HG02973 (cell line): ENCODE measurements around the gene EMX1.
A peak's percentile ranks its signal among the peaks of the same experiment; 100 is the strongest.

Experiments
- ATAC-seq: cut with Tn5 transposase; IDR thresholded peaks from one replicate; pipeline ENCODE4 v1.9.1; 2021; ENCODE audit warnings: moderate library complexity; ENCODE audit not compliant: unreplicated experiment

Gene EMX1

DNA sequence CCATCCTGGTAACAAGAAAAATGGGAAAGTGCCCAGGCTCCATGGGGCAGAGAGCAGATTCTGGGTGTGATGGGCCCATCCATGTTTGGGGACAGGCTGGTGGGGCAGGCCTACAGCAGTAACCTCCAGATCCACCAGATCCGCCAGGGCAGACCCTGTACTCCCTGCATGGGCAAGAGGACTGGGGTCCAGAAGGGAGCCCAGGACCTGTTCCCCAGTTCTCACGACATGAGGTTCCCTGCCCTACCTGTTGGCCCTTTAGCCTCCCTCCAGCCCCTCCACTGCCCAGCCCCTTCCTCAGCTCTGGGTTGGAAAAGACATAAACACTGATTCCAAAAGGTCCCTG lies 38.7 kb downstream of the EMX1 start:
- no peak for ATAC-seq

DNA sequence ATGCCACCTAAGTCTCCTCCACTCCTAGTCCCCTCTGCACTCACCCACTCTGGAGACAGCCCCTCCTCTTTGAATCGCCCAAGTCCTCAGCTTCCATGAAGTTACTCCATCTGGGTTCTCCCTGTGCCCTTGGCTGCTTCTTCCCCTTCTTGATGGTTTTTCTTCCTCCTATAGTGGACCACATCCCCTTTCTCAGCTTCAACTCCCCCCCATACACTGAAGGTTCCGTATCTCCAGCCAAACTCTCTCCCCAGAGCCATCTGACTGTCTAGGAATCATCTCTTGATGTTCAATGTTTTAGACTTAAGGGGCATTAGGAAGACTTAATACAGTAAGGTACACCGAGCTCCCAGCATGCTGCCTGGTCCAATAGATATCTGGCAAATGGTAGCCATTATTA lies 39.6 kb downstream of the EMX1 start:
- ATAC-seq = no peak

DNA sequence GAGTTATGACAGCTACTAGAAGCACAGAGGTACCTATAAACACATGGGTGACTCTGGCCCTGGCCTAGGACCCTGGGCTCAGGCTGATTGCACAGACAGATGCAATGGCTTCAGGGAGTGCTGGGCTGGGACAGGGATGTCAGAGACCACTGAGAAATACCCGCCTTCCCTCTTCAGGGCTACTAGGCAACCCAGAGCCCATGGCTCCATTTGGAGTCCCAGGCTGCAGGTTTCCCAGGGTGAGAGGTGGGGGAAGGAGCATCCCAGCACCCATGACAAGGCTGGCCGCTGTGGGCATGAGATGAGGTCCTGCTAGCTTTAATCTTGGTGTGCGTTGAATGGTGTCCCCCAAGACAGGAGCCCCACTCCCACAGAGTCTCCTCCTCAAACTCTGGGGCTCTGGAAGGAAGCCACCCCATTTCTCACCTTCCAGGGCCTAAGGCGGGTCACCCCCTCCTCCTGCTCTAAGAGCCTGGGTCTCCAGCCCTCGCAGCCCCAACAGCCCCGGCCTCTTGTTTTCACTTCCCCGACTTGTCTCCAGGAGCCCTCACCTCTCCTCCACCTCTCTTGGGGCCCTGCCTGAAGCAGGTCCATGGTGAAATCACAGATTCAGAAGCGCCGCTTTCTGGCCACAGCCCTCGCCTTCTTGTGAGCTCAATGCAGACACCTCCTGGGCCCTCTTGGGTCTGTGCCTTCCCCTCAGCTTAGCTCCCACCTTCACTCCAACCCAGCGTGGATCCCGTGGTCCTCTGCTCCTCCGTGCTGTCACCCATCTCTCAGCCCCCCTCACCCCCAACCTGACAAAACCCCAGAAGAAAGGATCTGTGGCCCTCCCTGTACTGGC lies 41.4 kb downstream of the EMX1 start:
- ATAC-seq = no peak

DNA sequence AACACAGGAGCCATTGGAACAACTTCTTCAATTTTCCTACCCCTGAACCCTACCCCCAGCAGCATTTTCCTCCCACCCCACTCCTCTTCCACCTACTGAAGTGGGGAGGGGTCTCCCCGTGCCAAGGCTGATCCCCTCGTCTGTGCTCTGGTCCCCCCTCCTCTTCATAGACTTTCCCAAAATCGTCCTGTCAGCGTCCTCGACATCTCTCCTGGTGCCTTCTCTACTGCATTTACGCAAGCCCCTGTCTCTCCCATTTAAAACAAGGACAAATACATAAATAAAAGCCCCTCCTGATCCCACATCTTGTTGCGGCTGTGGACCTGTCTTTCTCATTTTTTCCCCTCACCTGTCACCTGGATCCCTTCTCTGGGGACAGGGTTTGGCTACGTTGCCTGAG lies 42.2 kb downstream of the EMX1 start:
- no peak for ATAC-seq

DNA sequence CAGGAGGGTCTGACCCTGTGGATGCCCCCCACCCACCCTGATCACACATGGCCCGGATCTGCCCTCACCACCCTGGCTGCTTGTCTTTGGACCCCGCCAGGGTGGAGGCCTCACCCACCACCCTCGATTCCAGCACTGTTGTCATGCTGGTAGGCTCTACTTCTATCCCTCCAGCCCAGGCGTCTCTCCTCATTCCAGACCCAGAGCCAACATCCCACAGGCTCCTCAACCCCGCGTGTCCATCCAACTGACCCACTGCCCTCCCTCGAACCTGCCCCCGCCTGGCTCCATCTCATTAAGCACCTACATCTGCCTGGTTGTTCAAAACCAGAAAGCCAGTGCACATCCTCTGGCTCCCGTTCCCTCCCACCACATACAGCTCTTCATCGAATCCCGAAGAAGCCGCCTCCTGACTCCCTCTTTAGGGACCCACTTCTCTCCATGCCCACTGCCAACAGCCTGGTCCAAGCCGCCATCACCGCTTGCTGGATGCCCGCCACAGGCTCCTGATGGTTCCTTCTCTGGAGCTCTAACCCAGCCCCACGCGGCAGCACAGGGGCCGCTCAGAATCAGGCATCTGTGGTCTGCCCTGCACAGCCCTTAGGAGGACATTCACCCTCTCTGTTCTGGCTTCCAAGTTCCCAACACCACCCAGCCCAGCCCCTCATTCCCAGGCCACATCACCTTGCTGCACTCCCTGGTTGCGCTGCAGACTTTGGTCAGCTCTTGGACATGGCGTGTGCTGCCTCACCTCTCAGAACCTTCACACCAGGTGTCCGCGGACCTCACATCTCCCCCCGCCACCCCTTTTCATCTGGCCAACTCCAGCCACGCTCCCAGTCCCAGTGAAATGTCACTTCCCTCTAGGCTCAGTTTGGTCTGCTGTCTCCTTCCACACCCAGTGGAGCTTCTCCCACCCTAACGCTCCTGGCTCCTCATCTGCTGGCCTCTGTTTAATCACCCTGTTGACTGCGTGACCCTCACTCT lies 43.0 kb downstream of the EMX1 start:
- ATAC-seq = no peak

DNA sequence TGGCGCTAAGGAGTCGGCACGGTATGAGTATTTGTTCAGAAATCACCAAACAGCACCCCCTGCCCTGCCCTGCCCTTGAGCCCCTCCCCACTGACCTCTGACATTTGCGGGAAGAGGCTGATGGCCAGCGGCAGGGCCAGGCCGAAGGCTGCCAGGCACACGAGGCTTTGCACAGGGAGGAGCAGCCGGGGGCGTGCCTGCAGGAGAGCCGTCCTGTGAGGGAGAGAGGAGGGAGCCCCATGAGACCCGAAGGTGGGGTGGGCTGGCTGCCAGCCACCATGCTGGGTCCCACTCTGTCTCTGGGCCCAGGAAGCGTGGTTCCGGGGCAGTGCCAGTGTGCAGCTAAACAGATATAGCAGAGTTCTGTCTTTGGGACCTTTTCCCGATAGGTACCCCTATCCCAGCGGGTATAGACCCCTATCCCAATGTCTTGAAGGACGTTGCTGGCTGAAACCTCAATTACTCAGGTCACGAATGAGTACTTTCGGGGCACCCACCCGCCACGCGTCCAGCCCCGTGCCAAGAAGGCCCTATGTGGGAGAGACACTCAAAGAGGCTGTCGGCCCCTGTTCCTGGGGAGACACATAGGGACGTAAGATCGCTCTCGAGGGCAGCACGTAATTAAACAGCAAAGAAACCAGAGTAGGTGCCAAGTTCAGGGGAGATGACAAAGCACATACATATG lies 43.9 kb downstream of the EMX1 start:
- ATAC-seq = no peak

DNA sequence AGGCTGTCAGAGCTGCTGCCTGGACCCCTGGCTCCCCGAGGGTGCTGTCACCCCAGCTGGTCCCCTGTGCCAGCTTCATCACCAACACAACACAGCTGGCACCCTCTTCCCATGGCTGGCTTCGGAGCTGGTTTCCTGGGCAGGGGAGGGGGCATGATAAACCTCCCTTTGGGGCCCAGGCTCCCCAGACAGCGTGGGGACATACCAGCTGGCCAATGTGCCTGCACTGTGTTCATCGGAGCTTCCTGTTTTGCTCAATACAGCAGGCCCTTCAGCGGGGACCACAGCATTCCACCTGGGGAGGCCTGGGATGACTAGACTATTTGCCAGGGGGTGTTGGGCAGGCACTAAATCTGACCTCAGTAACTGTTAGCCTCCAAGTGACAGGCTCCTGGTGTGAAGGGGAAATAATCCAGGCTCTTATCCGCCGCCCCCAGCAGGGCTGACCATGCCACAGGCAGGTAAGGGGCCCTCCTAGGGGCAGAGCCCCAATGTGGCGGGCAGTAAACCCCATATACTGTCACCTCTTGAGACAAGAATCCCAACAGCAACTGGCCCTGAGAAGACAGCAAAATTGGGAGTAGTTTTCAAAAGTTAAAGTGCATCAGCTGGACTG lies 44.6 kb downstream of the EMX1 start:
- ATAC-seq = no peak

DNA sequence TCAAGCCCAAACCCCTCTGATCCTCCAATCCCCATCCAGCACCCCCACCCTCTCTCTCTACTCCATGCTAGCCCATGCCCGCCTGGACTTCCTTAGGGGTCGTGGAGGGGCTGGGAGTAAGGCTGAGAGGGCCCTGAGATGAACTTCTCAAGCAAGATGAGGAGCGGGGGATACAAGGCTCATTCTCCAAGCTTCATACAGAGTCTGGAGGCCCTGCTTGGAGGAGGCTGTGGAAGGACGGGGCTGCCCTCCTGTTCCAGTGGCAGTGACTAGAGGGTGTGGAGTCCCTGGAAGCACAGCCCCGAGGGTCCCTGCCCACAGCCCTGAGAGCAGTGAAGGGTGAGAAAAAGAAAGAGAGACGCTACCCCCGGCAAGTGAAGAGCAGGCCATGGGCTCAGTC lies 45.6 kb downstream of the EMX1 start:
- no peak for ATAC-seq

DNA sequence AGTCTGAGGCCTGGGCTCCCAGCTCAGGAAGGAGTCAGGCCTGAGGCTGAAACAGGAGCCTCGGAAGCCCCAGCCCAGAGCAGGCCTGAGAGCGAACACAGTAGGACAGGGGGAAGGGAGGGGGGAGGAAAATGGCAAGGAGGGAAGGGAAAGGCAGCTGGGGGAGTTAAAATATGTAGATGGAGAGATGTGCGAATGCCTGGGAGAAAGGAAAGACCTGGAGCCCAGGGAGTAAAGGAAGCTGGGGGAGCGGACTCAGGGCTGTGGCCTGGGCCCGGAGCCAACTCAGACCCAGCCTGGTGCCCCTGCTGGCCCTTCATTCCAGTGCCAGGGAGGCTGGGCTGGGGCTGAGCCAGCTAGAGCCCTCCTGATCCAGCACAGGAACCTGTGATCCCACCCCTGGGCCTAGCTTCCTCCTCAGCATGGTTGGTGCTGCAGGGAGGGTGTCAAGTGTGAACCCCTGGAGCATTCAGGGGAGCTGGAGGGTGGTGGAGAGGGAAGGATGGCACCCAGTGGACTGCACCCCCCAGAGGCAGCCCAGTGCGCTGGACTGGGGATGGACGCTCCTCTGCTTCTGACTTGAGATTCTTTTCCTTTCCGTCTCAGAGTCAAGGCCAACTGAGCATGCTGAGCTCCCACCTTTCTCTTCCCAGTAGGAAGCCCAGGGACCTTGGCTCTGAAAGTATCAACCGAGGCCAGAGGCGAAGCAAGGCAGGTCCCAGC lies 46.3 kb downstream of the EMX1 start:
- ATAC-seq = no peak

DNA sequence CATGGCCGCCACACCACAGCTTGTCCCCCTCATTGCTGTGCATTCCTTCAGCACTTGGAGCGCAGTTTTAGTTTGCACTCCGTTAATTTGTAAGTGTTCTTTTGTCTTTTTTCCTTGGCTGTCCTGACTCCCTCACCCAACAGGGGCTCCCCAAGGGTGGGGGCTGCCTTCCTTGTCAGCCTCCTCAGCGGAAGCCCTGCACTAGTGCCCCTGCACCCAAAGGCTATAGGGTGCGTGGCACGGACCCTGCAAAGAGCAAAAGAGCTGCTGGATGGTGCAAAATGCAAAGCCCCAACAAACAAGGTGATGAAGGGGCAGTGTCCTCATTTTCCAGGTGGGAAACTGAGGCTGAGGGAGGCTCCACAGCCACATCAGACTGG lies 46.8 kb downstream of the EMX1 start:
- no peak for ATAC-seq

DNA sequence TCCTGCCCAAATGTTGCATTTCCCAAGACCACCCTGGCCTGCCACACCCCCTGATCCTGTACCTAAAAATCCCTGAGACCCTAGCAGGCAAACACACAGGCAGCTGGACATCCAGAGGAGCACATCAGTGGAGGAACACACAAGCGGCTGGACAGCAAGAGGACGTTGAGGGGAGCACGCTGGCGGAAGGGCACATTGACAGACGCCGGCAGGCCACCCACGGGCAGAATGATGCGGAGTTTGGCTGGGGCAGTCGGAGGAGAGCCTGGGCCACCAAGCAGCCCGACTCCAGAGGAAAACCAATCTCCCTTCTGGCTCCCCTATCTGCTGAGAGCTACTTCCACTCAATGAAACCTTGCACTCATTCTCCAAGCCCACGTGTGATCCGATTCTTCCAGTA lies 47.7 kb downstream of the EMX1 start:
- no peak for ATAC-seq

DNA sequence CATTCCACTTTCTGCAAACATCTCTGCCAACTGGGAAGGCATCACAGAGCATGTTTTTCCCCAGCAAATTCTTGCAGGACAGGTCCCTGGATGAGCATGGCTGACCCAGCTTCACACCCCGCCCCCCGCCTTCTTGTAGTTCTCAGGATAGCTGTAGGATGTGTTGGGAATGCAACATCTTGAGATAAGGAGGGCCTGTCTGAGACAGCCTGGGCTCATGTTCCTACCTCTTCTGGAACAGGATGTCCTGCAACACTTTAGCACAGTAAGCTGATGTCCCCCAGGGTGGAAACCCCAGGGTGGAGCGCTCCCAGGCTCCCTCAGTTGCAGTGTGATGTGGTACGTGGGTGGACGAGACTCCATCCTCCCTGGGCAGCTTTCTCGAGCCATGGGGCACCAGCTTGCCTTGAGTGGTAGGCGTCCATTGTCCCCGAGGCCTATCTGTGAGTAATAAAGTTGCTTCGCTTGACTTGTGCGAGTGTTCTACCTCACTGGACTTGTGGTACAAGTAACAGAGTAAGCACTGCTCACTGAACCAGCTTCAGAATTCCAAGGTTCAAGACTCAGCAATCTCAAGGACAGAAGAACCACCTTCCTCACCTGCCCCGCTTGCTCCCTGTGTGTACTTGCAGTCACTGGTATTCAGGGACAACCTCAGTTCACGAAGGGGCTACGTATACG lies 48.6 kb downstream of the EMX1 start:
- no peak for ATAC-seq

DNA sequence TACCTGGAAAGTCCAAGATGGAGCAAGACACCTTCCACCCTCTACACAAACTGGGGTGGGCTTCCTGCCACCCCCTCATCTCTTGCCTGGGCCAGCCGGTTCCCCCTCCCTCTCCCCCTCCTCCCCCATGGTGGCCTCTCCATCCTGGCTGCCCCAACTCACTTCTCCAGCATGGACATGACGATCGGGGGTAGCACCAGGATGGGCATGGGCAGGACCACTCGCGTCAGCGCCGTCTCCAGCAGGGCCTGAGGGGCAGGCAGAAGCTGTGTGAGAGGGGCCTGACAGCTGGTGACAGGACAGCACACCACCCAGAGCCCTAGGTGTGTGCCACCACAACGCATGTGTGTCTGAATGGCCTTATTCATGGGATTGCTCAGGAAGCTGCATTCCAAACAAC lies 51.0 kb downstream of the EMX1 start:
- ATAC-seq = no peak

DNA sequence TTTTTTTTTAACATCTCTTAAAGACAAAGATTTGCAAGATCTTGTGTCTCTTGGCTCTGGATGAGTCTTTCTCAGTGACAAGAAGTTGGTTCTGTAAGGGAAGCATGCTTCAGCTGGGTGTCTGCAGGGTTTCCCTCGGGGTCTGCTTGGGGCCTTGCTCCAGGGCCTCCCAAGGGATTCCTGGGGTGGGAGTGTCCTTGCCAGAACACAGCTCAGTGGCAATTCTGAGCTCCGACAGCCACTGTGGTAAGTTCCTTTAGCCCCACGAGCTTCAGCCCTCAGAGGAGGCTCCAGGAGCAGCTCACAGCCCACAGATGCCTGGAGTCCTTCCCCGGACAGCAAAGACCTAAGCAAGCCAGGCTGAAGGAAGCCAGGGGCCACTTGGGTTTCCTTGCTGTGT lies 52.4 kb downstream of the EMX1 start:
- ATAC-seq = no peak

DNA sequence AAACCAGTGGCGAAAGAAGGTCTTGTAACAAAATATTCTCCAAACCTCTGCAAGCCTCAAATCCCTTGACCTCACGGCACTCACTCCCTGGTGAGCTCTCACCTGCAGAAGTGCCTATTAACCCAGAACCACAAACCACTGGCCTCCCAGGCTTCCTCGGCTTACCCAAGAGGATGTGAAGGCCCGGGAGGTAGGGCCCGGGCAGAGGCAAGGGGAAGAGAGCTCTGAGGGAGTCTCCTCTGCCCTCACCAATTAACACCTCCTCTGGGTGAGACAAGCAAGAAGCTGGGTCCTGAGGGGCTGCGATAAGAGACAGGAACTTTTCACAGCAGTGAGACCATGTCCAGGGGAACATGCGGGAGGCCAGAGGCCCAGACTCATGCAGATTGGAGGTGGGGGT lies 53.7 kb downstream of the EMX1 start:
- no peak for ATAC-seq

DNA sequence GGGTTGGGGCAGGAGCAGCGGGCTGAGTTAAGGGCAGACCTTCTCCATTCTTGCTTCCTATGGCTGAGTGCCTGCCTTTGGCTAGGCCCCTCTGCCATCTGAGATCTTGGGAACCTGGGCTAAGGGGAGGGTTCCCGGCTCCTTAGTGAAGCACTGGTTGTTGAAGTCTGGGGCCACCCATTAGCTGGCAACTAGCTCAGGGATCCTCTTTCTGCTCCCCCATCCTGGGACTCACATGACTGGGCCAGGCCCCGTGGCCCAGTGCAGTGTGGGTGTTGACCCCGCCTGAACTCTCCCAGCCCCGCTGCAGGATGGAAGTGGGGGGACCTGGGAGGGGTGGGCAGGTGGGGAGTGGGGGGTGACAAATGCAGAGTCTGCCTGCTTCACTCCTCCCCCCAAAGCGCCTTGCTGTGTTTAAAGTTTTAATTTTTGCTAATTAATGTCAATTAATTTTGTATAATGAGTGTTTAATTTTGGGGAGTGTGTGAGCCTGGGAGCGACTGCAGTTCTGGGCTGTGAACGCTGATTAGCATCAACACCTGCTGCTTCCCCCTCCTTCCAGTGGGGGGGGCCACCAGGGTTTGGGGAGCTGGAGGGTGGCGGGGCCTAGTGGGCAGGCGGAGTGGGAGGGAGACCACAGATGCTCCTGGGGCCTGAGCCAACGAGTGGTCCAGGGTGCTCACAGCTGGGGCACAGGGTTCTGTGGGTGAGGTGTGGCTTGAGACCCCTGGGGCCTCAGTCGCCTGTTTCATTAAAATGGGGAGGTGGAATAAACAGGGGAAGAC lies 55.2 kb downstream of the EMX1 start:
- no peak for ATAC-seq

DNA sequence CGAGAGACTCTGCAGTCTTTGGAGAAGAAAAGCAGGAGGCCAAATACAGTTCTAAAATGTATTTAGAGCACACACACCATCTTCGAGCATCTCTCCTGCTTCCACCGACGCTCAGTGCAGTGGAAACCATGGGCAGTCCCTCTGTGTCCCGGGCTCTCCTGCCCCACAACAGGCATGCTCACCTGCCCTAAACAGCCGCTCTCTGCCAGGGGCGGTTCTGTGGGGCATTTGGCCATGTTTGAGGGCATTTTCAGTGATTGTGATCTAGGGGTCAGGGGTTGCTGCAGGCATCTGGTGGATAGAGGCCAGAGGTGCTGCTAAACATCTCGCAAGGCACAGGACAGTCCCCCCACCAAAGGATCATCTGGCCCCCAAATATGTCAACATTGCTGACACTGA lies 55.8 kb downstream of the EMX1 start:
- ATAC-seq = no peak

DNA sequence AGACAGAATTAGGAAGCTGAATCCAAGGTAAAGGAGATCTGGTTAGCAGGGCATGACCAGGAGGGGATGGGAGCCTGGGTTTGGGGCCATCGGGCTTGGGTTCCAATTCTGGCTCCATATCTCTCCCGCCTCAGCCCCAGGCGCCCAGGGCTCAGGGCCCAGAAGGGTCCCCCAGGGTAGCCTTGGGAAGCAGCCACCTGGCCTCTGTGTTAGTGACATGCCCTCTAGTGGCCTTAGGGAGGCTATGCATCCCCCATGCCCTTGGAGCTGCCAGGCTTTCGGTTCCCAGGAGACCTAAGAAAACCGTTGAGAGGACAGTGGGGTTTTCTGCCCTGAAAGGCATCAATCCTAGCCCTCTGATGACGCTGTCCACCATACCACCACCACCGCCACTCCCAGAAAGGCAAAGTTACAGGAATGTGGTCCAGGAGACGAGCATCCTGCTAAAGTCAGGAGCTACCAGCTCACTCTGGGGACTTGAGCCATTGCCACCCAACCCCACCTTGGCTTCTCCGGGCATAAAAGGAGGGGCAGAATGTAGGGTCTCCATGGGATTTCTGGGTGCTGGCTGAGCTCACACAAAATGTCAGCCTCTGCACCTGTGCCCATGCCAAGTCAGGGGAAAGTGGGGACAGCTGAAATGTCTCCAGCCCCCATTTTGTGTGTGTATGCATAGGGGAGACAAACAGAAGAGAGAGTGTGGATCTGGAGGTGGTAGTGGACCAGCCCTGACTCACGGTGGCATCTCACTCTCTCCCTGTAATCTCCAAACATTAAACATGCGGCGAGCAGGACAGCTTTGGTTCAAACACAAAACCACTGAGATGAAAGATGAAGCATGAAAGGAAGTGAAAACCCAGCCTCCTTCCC lies 56.5 kb downstream of the EMX1 start:
- ATAC-seq = peak; percentile 79
